Vagina (tissue), 2 donors: ENCODE data around the gene CPT1A.

Source experiments
- CTCF ChIP-seq, 3 experiments: fragments of 450-650 bp in 2 of 3; fragments of 200-600 bp in 1 of 3; sonication (generic) in 1 of 3; IDR thresholded peaks; one replicate each; pipeline ENCODE4 v1.5.1; 2017 to 2019; ENCODE audit warnings: antibody characterized with exemption in 3 of 3, mild to moderate bottlenecking in 2 of 3, moderate library complexity in 2 of 3
- POLR2A ChIP-seq, 2 donors: fragments of 450-650 bp; IDR thresholded peaks; one replicate each; pipeline ENCODE4 v1.6.1; 2017; ENCODE audit warnings: antibody characterized with exemption in 2 of 2, mild to moderate bottlenecking in 2 of 2, moderate library complexity in 2 of 2

- TF ChIP-seq CTCF (IDR thresholded peaks at IDR 0.05) (no peak), POLR2A (IDR thresholded peaks at IDR 0.05) (no peak)
Measured at GRCh38 chr11:68870470-68870869, 28.8 kb upstream of the CPT1A start.
